H1 (cell line): ENCODE data around the gene TBC1D20. TPM values are rescaled to one million over a fixed set of nuclear protein-coding genes. Genes with fewer than 3 reads are reported as not detected.

Experiments
- CTCF ChIA-PET: fragments of 300-600 bp; sonication (Branson Sonifier 250); formaldehyde crosslinking; loops from one replicate; lab custom pipeline; 2021; ENCODE audit not compliant: partially characterized antibody; lab: Charles Lee
- POLR2A ChIA-PET: fragments of 300-600 bp; sonication (Branson Sonifier 250); formaldehyde crosslinking; loops from one replicate; lab custom pipeline; 2021; ENCODE audit warnings: inconsistent platforms; ENCODE audit not compliant: partially characterized antibody; lab: Charles Lee
- DNase-seq, 2 experiments: peaks; one replicate each; pipeline versions ENCODE4 v3.0.0 to v3.0.0-alpha.2; 2010 to 2022; ENCODE audit warnings: low spot score in 2 of 2, low read depth in 1 of 2, mixed read lengths in 1 of 2
- FAIRE-seq: peaks from 2 replicates; lab custom pipeline; 2011; peaks lifted over from hg19 to GRCh38; lab: Jason Lieb, UNC
- H2AFZ ChIP-seq: 2 replicates; pipeline ENCODE4 v1.8.1; 2012; ENCODE audit warnings: low read length, inconsistent platforms
- H2AK5ac ChIP-seq: 2 replicates; pipeline ENCODE4 v1.6.1; 2013; ENCODE audit warnings: low read depth, low read length
- H2BK120ac ChIP-seq: replicated peaks from 2 replicates; pipeline ENCODE3; 2013; ENCODE audit warnings: low read depth, low read length, inconsistent platforms
- H2BK12ac ChIP-seq: 2 replicates; pipeline ENCODE4 v1.6.1; 2013; ENCODE audit warnings: low read depth, low read length
- H2BK15ac ChIP-seq: 2 replicates; pipeline ENCODE4 v1.6.1; 2013; ENCODE audit warnings: low read length
- H2BK20ac ChIP-seq: 2 replicates; pipeline ENCODE4 v1.6.1; 2013; ENCODE audit warnings: low read length
- H2BK5ac ChIP-seq: 2 replicates; pipeline ENCODE4 v1.6.1; 2013; ENCODE audit warnings: low read depth, low read length
- H3K14ac ChIP-seq: 2 replicates; pipeline ENCODE4 v1.6.1; 2013; ENCODE audit warnings: inconsistent platforms; ENCODE audit not compliant: insufficient read length
- H3K18ac ChIP-seq: 2 replicates; pipeline ENCODE4 v1.6.1; 2013; ENCODE audit warnings: low read length; ENCODE audit errors: extremely low read depth
- H3K23ac ChIP-seq: 2 replicates; pipeline ENCODE4 v1.6.1; 2013; ENCODE audit warnings: inconsistent platforms; ENCODE audit not compliant: insufficient read length
- H3K23me2 ChIP-seq: 2 replicates; pipeline ENCODE4 v1.6.1; 2013; ENCODE audit warnings: low read depth, low read length
- H3K27ac ChIP-seq: 2 replicates; pipeline ENCODE4 v1.6.1; 2011; ENCODE audit warnings: low read depth, low read length, inconsistent platforms
- H3K27me3 ChIP-seq, 4 experiments: replicated peaks in 1 of 4; 1 replicate in 1 of 4; 2 replicates in 3 of 4; pipeline versions ENCODE4 v1.6.1 to v1.8.1; 2011 to 2013; ENCODE audit warnings: low read length in 3 of 4, mild to moderate bottlenecking in 3 of 4, inconsistent platforms in 2 of 4, mixed read lengths in 2 of 4, moderate library complexity in 1 of 4; ENCODE audit not compliant: control insufficient read depth in 3 of 4, insufficient read depth in 3 of 4; ENCODE audit errors: extremely low read depth in 1 of 4
- H3K36me3 ChIP-seq, 4 experiments: 2 replicates each; pipeline versions ENCODE4 v1.6.1 to v1.8.1; 2011 to 2013; ENCODE audit warnings: mild to moderate bottlenecking in 4 of 4, low read length in 3 of 4, moderate library complexity in 2 of 4, control low read depth in 1 of 4, inconsistent platforms in 1 of 4; ENCODE audit not compliant: insufficient read depth in 4 of 4, control insufficient read depth in 2 of 4
- H3K4ac ChIP-seq: replicated peaks from 2 replicates; pipeline ENCODE3; 2013; ENCODE audit warnings: low read length, low read depth, mixed read lengths, inconsistent platforms; ENCODE audit not compliant: insufficient read length
- H3K4me1 ChIP-seq, 4 experiments: replicated peaks in 1 of 4; 1 replicate in 1 of 4; 2 replicates in 3 of 4; pipeline versions ENCODE4 v1.6.1 to v1.8.1; 2011 to 2013; ENCODE audit warnings: low read length in 3 of 4, inconsistent platforms in 2 of 4, mixed read lengths in 1 of 4; ENCODE audit not compliant: insufficient read depth in 4 of 4, control insufficient read depth in 3 of 4
- H3K4me2 ChIP-seq, 2 experiments: 2 replicates each; pipeline versions ENCODE4 v1.6.1 to v1.8.1; 2011 to 2013; ENCODE audit warnings: low read depth in 2 of 2, low read length in 2 of 2, control low read depth in 1 of 2, inconsistent platforms in 1 of 2, mild to moderate bottlenecking in 1 of 2; ENCODE audit not compliant: insufficient read depth in 1 of 2
- H3K4me3 ChIP-seq, 4 experiments: fragments of 200-600, 300-600 bp in 1 of 4; sonication (generic), shearing (Covaris generic), sonication (Bioruptor Twin) in 1 of 4; 2 replicates each; pipeline versions ENCODE4 v1.5.1 to v1.8.1; 2011 to 2016; ENCODE audit warnings: low read length in 4 of 4, low read depth in 3 of 4, control low read depth in 2 of 4, inconsistent platforms in 2 of 4, mild to moderate bottlenecking in 2 of 4, mixed read lengths in 1 of 4, moderate library complexity in 1 of 4; ENCODE audit not compliant: insufficient read depth in 2 of 4; ENCODE audit errors: extremely low read depth in 1 of 4
- H3K56ac ChIP-seq: replicated peaks from 2 replicates; pipeline ENCODE3; 2013; ENCODE audit warnings: low read depth, mild to moderate bottlenecking, mixed read lengths, low read length, inconsistent platforms; ENCODE audit not compliant: insufficient read length
- H3K79me1 ChIP-seq: 2 replicates; pipeline ENCODE4 v1.6.1; 2013; ENCODE audit warnings: low read depth, low read length, control low read depth
- H3K79me2 ChIP-seq, 2 experiments: 2 replicates each; pipeline versions ENCODE4 v1.6.1 to v1.8.1; 2012 to 2013; ENCODE audit warnings: low read length in 2 of 2, mild to moderate bottlenecking in 2 of 2, inconsistent platforms in 1 of 2; ENCODE audit not compliant: insufficient read depth in 2 of 2, control insufficient read depth in 1 of 2
- H3K9ac ChIP-seq, 4 experiments: replicated peaks in 1 of 4; 1 replicate in 1 of 4; 2 replicates in 3 of 4; pipeline versions ENCODE4 v1.6.1 to v1.8.1; 2011 to 2013; ENCODE audit warnings: low read depth in 3 of 4, low read length in 3 of 4, control low read depth in 2 of 4, mild to moderate bottlenecking in 2 of 4, moderate library complexity in 2 of 4, inconsistent platforms in 1 of 4; ENCODE audit errors: extremely low read depth in 1 of 4
- H3K9me3 ChIP-seq, 2 experiments: 2 replicates each; pipeline versions ENCODE4 v1.6.1 to v1.8.1; 2012 to 2013; ENCODE audit warnings: mild to moderate bottlenecking in 2 of 2, moderate library complexity in 2 of 2, control low read depth in 1 of 2, inconsistent platforms in 1 of 2, low read depth in 1 of 2, low read length in 1 of 2, mixed read lengths in 1 of 2; ENCODE audit not compliant: insufficient read depth in 2 of 2
- H4K20me1 ChIP-seq, 2 experiments: replicated peaks in 1 of 2; 2 replicates each; pipeline versions ENCODE3 to v1.8.1; 2011 to 2013; ENCODE audit warnings: inconsistent platforms in 2 of 2, low read length in 2 of 2, mild to moderate bottlenecking in 1 of 2; ENCODE audit not compliant: insufficient read depth in 2 of 2, control insufficient read depth in 1 of 2
- H4K5ac ChIP-seq: 2 replicates; pipeline ENCODE4 v1.6.1; 2013; ENCODE audit warnings: low read length, low read depth, mixed read lengths, inconsistent platforms; ENCODE audit not compliant: insufficient read length
- H4K8ac ChIP-seq: 2 replicates; pipeline ENCODE4 v1.8.0; 2013; ENCODE audit warnings: mild to moderate bottlenecking, moderate library complexity, low read length, inconsistent platforms; ENCODE audit not compliant: insufficient read depth; ENCODE audit errors: extremely low read depth
- H4K91ac ChIP-seq: replicated peaks from 2 replicates; pipeline ENCODE3; 2013; ENCODE audit warnings: low read length, mixed read lengths, inconsistent platforms; ENCODE audit not compliant: insufficient read length
- BCL11A ChIP-seq, 2 experiments: IDR thresholded peaks; one replicate each; pipeline ENCODE4 v1.6.1; 2011; ENCODE audit warnings: low read depth in 2 of 2, low read length in 2 of 2, mild to moderate bottlenecking in 2 of 2
- CBX5 ChIP-seq: fragments of 300-800, 300-1000 bp; sonication (generic); IDR thresholded peaks from 2 replicates; pipeline ENCODE4 v1.7.1; 2016; ENCODE audit warnings: antibody characterized with exemption, low read length, low read depth
- CBX8 ChIP-seq: fragments of 300-800, 300-1000 bp; sonication (generic); IDR thresholded peaks from 2 replicates; pipeline ENCODE4 v1.7.1; 2016; ENCODE audit warnings: low read depth, low read length, borderline replicate concordance
- PHF8 ChIP-seq: fragments of 200-600 bp; sonication (generic); conservative IDR thresholded peaks from 2 replicates; pipeline ENCODE4 v1.7.1; 2012; ENCODE audit warnings: low read depth, mild to moderate bottlenecking, inconsistent platforms, low read length, moderate library complexity
- POLR2AphosphoS5 ChIP-seq: IDR thresholded peaks from 2 replicates; pipeline ENCODE4 v1.6.1; 2011; ENCODE audit warnings: low read depth, low read length
- RBBP5 ChIP-seq: IDR thresholded peaks from 2 replicates; pipeline ENCODE4 v1.7.1; 2012; ENCODE audit warnings: low read depth, mild to moderate bottlenecking, inconsistent platforms, low read length, moderate library complexity, borderline replicate concordance
- TBP ChIP-seq: IDR thresholded peaks from 2 replicates; pipeline ENCODE4 v1.6.1; 2011; ENCODE audit warnings: low read depth, low read length, improper control_type of control experiment
- WGBS, 2 experiments: shearing (Covaris generic) in 1 of 2; methylation state at CpG; one replicate each; pipeline versions ENCODE4 v1.1.6 to v1.1.7; 2013 to 2015; ENCODE audit warnings: low lambda C conversion rate in 2 of 2, mixed read lengths in 2 of 2, inconsistent platforms in 1 of 2, low coverage in 1 of 2, missing lambda C conversion rate in 1 of 2; ENCODE audit not compliant: insufficient replicate concordance in 2 of 2, insufficient coverage in 1 of 2, insufficient read length in 1 of 2; ENCODE audit errors: extremely low coverage in 1 of 2, missing lambda C conversion rate in 1 of 2; 5-methylcytosine and 5-hydroxymethylcytosine counted together
- polyA plus RNA-seq, 7 experiments: library from polyadenylated mRNA; depleted of rRNA in 3 of 7; stranded (reverse) in 5 of 7; unstranded in 2 of 7; fragments of >200 nt in 5 of 7; fragments of 200-250 nt in 2 of 7; gene quantifications; 1 replicate in 5 of 7; 2 replicates in 1 of 7; 4 replicates in 1 of 7; pipeline versions ENCODE4 v1.2.1 to v1.2.3, GENCODE V29; 2011 to 2013; ENCODE audit warnings: missing spikeins in 2 of 7, mixed read lengths in 2 of 7
- total RNA-seq: library from RNA; stranded (reverse); fragmentation: NEBNext Ultra II Directional; extraction: Animal tissue kit (Norgen Biotek cat#: 25700); gene quantifications from 2 replicates; pipeline ENCODE4 v1.2.1, GENCODE V29; 2021
- TF ChIP-seq, protein P1 (sequence below): IDR thresholded peaks from 2 replicates; pipeline ENCODE4 v1.6.1; 2012; ENCODE audit warnings: inconsistent platforms
- TF ChIP-seq, protein P2 (sequence below): IDR thresholded peaks from 2 replicates; pipeline ENCODE4 v1.6.1; 2012; ENCODE audit warnings: inconsistent platforms

The TBC1D20 gene
- total and polyA plus RNA-seq, 2 of the 8 experiments (the other 6 are each of a cell fraction or from before 2014, with no cell fraction given) = 14.5 to 17.1 TPM

GRCh38 chr20:407133-407952 lies 55.0 kb downstream of the TBC1D20 start:
- H3K79me1 ChIP-seq = peaks cover 12% of the 10 kb centered on the region
- ChIA-PET CTCF (interaction anchor here (0.6 to 2.6 kb wide), 11 partner anchors 9 to 188 kb away, joined by 3 to 11 read pairs (median 4); partner anchors contain the start of gene TRIB3), POLR2A (interaction anchor here (0.6 to 2.6 kb wide), 25 partner anchors 9 to 343 kb away, joined by 3 to 31 read pairs (median 4); partner anchors contain the start of genes CSNK2A1, SOX12 and TRIB3)
- H4K5ac ChIP-seq = peak overlapping the region; percentile 2
- H3K4ac ChIP-seq = no peak overlapping the region
- no peak overlapping the region for H3K23ac ChIP-seq
- peak overlapping the region; percentile 36; the same call in 1 of the 2 replicates for H2AFZ ChIP-seq
- H4K20me1 ChIP-seq = peaks cover 0 to 4% of the 10 kb centered on the region in 2 experiments
- H3K4me2 ChIP-seq = peak overlapping the region; percentile 45 to 83
- peak overlapping the region; percentile 13; the same call in 1 of the 2 replicates for H2BK20ac ChIP-seq
- peak overlapping the region in 3 of 4 experiments; percentile 16 to 35 (median 34); a peak in 4 of 7 replicates for H3K9ac ChIP-seq
- H3K23me2 ChIP-seq = peaks cover 13% of the 10 kb centered on the region
- H3K4me1 ChIP-seq = peaks cover 0 to 10% (median 6%) of the 10 kb centered on the region in 4 experiments; a peak in 5 of 7 replicates
- peaks cover 0 to 30% of the 10 kb centered on the region in 2 experiments; a peak in 2 of 4 replicates for H3K79me2 ChIP-seq
- no peaks in the 10 kb centered on the region for H3K27me3 ChIP-seq
- H4K91ac ChIP-seq = no peak overlapping the region
- peaks cover 0 to 20% (median 9%) of the 10 kb centered on the region in 4 experiments; a peak in 6 of 8 replicates for H3K36me3 ChIP-seq
- H2BK120ac ChIP-seq = no peak overlapping the region
- H2BK15ac ChIP-seq = peak overlapping the region; percentile 18; the same call in 1 of the 2 replicates
- H2AK5ac ChIP-seq = no peak overlapping the region
- peak overlapping the region; percentile 39; the same call in 1 of the 2 replicates for H2BK12ac ChIP-seq
- H3K56ac ChIP-seq = no peak overlapping the region
- peak overlapping the region; percentile 65 to 99 (median 72) for H3K4me3 ChIP-seq
- FAIRE-seq = peak; percentile 74
- peaks cover 0 to 8% of the 10 kb centered on the region in 2 experiments; a peak in 3 of 4 replicates for H3K9me3 ChIP-seq
- WGBS, 2 experiments = 3% methylated on average over 30 of the region's 45 CpGs; no CpG with 5 or more reads in 1 of the 2 experiments
- DNase-seq = peak; percentile 72 to 88
- peak overlapping the region; percentile 45; the same call in 1 of the 2 replicates for H3K27ac ChIP-seq
- H3K18ac ChIP-seq = peak overlapping the region; percentile 81
- H4K8ac ChIP-seq = peak overlapping the region; percentile 91
- H2BK5ac ChIP-seq = peak overlapping the region; percentile 91
- H3K14ac ChIP-seq = no peak overlapping the region
- TF ChIP-seq POLR2AphosphoS5 (peak; percentile 68), PHF8 (0 out of 2 replicates have a peak, but pooled peaks have one; percentile 40), CBX5 (no peak), RBBP5 (0 out of 2 replicates have a peak, but pooled peaks have one; percentile 25), TBP (peak; percentile 0), BCL11A (IDR thresholded peaks at IDR 0.05; ENCODE audit: low read depth in 2 of 2, low read length in 2 of 2) (no peak), CBX8 (no peak)
- TF ChIP-seq, protein P1, sequence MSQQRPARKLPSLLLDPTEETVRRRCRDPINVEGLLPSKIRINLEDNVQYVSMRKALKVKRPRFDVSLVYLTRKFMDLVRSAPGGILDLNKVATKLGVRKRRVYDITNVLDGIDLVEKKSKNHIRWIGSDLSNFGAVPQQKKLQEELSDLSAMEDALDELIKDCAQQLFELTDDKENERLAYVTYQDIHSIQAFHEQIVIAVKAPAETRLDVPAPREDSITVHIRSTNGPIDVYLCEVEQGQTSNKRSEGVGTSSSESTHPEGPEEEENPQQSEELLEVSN = 0 out of 2 replicates have a peak, but pooled peaks have one; percentile 15
- TF ChIP-seq, protein P2, sequence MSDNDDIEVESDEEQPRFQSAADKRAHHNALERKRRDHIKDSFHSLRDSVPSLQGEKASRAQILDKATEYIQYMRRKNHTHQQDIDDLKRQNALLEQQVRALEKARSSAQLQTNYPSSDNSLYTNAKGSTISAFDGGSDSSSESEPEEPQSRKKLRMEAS = no peak; the same call in 1 of the 2 replicates
